ENCODE measurements around the gene GYS1.
"Not testable (repeated sequence)": the region's sequence is repeated elsewhere in the genome, so short reads cannot be mapped to it uniquely, and the experiment has no call there.

Gene GYS1

GRCh38 chr19:49038111-49038510, 45.0 kb upstream of the GYS1 start:
- ATAC-seq = not testable (repeated sequence)

GRCh38 chr19:49036815-49037214, 43.7 kb upstream of the GYS1 start, which contains the start of gene CGB1:
Gene CGB1 (minus strand): TSS chr19:49036895. CDS start chr19:49036711, 184 bp downstream.
- ATAC-seq = peak; percentile 26; the same call in 2 of the 3 replicates

More at GRCh38 chr19:49038111-49038510, 45.0 kb upstream of the GYS1 start:
- TF ChIP-seq ZFP3 (CRISPR knock-in tag; IDR thresholded peaks at IDR 0.05) = peak; percentile 98

- peak; percentile 72 for ATAC-seq
Observed at GRCh38 chr19:49031642-49032301, 38.7 kb upstream of the GYS1 start, which contains the start of gene CGB2. Gene CGB2 (plus strand): TSS chr19:49031890. CDS start chr19:49032096, 206 bp downstream.

DNA sequence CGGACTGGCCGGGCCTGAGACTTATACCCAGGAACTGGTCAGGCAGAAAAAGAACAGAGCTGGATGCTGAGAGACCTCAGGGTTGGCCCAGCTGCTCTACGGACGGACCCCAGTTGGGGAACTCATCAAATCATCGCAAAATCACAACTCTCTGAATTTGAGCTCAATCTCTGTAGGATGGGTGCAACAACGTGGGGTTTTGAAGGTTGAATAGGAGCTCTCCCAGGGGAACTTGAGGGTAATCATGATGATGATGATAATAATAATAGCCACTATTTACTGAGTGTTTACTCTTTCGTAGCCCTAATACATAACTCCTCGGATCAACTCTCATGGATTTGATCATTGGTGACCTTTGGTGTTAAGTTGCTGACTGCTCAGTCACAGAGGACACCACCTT, 37.2 kb upstream of the GYS1 start:
- ATAC-seq = not testable (repeated sequence)
- TF ChIP-seq ZFP3 (CRISPR knock-in tag; IDR thresholded peaks at IDR 0.05) = peak; percentile 99

- ATAC-seq = peak; percentile 33; the same call in 1 of the 3 replicates
Observed at GRCh38 chr19:49029749-49030148, 36.6 kb upstream of the GYS1 start.

- not testable (repeated sequence) for ATAC-seq
Observed at GRCh38 chr19:49028686-49029085, 35.6 kb upstream of the GYS1 start.

- not testable (repeated sequence) for ATAC-seq
Observed at GRCh38 chr19:49025599-49025998, 32.5 kb upstream of the GYS1 start.

DNA sequence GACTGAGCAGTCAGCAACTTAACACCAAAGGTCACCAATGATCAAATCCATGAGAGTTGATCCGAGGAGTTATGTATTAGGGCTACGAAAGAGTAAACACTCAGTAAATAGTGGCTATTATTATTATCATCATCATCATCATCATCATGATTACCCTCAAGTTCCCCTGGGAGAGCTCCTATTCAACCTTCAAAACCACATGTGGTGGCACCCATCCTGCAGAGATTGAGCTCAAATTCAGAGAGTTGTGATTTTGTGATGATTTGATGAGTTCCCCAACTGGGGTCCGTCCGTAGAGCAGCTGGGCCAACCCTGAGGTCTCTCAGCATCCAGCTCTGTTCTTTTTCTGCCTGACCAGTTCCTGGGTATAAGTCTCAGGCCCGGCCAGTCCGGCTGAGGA, 32.0 kb upstream of the GYS1 start:
- TF ChIP-seq ZFP3 (CRISPR knock-in tag; IDR thresholded peaks at IDR 0.05) = peak; percentile 95
- ATAC-seq = not testable (repeated sequence)

GRCh38 chr19:49024233-49024632, 31.1 kb upstream of the GYS1 start, which contains the start of gene CGB3:
Gene CGB3 (minus strand): TSS chr19:49024333. CDS start chr19:49023971, 362 bp downstream.
- ATAC-seq = not testable (repeated sequence)

GRCh38 chr19:49022116-49022515, 29.0 kb upstream of the GYS1 start:
- TF ChIP-seq ZNF70 (CRISPR knock-in tag; IDR thresholded peaks at IDR 0.05) (no peak), TOX (CRISPR knock-in tag; IDR thresholded peaks at IDR 0.05; ENCODE audit: borderline replicate concordance) (no peak), RARB (CRISPR knock-in tag; IDR thresholded peaks at IDR 0.05) (no peak), POU6F1 (CRISPR knock-in tag; IDR thresholded peaks at IDR 0.05; ENCODE audit: borderline replicate concordance, low read depth) (no peak), ARNTL (CRISPR knock-in tag; IDR thresholded peaks at IDR 0.05; ENCODE audit: borderline replicate concordance, low read depth) (no peak), PPARA (CRISPR knock-in tag; IDR thresholded peaks at IDR 0.05; ENCODE audit: borderline replicate concordance) (no peak), CSDC2 (CRISPR knock-in tag; IDR thresholded peaks at IDR 0.05) (no peak)
- TF ChIP-seq, protein P1, sequence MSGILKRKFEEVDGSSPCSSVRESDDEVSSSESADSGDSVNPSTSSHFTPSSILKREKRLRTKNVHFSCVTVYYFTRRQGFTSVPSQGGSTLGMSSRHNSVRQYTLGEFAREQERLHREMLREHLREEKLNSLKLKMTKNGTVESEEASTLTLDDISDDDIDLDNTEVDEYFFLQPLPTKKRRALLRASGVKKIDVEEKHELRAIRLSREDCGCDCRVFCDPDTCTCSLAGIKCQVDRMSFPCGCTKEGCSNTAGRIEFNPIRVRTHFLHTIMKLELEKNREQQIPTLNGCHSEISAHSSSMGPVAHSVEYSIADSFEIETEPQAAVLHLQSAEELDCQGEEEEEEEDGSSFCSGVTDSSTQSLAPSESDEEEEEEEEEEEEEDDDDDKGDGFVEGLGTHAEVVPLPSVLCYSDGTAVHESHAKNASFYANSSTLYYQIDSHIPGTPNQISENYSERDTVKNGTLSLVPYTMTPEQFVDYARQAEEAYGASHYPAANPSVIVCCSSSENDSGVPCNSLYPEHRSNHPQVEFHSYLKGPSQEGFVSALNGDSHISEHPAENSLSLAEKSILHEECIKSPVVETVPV (CRISPR knock-in tag; IDR thresholded peaks at IDR 0.05) = no peak
- ATAC-seq = no peak

DNA sequence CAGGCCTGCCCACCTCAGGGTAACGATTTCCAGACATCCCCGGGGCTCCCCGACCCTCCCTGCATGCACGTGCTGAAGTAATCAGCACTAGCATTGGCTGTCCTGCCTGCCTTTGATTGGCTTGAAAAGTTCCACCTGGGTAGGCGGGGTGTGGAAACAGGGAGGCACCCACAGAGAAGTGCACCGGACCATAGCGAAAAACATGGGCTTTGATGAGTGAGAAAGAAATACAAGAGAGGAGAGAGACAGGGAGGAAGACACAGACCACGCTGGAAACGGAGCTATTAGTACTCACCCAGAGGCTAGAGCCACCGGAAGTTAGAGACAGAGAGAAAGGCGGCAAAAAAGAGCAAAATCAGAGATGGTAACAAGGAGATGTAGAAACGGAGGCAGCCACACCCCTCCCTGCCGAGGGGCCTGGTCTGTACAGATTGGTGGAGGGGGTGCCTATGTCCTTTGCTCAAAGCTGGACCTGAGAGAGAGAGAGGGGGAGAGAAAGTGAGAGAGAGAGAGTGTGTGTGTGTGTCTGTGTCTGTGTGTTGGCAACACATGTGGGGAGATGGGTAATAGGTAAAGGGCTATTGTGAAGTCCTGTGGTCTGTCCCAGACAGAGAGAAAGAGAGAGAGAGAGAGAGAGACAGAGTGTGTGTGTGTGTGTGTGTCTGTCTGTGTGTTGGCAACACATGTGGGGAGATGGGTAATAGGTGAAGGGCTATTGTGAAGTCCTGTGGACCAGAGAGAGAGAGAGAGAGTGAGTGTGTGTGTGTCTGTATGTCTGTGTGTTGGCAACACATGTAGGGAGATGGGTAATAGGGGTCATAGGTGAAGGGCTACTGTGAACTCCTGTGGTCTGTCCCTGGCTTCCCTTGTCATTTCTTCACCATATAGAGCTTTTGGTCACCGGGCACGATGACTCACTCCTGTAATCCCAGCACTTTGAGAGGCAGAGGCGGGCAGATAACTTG, 28.1 kb upstream of the GYS1 start:
- no peak for ATAC-seq
- no peak for TF ChIP-seq TCF4 (CRISPR knock-in tag; IDR thresholded peaks at IDR 0.05; ENCODE audit: borderline replicate concordance)
- no peak for TF ChIP-seq CSDC2 (CRISPR knock-in tag; IDR thresholded peaks at IDR 0.05)
- TF ChIP-seq ZFP30 (CRISPR knock-in tag; IDR thresholded peaks at IDR 0.05) = no peak
- no peak for TF ChIP-seq OSR1 (CRISPR knock-in tag; IDR thresholded peaks at IDR 0.05)
- no peak for TF ChIP-seq PATZ1 (CRISPR knock-in tag; IDR thresholded peaks at IDR 0.05; ENCODE audit: borderline replicate concordance)
- TF ChIP-seq GLIS3 (CRISPR knock-in tag; IDR thresholded peaks at IDR 0.05) = no peak
- TF ChIP-seq ESRRG (CRISPR knock-in tag; IDR thresholded peaks at IDR 0.05) = no peak
- TF ChIP-seq, protein P2, sequence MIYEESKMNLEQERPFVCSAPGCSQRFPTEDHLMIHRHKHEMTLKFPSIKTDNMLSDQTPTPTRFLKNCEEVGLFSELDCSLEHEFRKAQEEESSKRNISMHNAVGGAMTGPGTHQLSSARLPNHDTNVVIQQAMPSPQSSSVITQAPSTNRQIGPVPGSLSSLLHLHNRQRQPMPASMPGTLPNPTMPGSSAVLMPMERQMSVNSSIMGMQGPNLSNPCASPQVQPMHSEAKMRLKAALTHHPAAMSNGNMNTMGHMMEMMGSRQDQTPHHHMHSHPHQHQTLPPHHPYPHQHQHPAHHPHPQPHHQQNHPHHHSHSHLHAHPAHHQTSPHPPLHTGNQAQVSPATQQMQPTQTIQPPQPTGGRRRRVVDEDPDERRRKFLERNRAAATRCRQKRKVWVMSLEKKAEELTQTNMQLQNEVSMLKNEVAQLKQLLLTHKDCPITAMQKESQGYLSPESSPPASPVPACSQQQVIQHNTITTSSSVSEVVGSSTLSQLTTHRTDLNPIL (CRISPR knock-in tag; IDR thresholded peaks at IDR 0.05; ENCODE audit: low read depth) = no peak
